Measurements from ENCODE around the gene FITM1.

FITM1 gene

GRCh38 chr14:24130380-24130716 is at the start of gene FITM1:
FITM1 (plus strand) TSS chr14:24130659; CDS start chr14:24131564, 905 bp downstream.
- Mint-ChIP-seq H3K4me1 (ENCODE audit: low read depth) (peaks cover 22% of the 10 kb centered on the region), H3K4me3 (no peak within 1 kb of the TSS), H3K27me3 (no peaks in the 10 kb centered on the region), H3K9me3 (no peaks in the 10 kb centered on the region), H3K27ac (peak within 1 kb of the TSS; percentile 33), H3K36me3 (ENCODE audit: low read depth) (no peaks in the 10 kb centered on the region)

- H3K4me1 Mint-ChIP-seq (ENCODE audit: low read depth) = peaks cover 23% of the 10 kb centered on the region
- no peaks in the 10 kb centered on the region for H3K9me3 Mint-ChIP-seq
- peak overlapping the region; percentile 79 for H3K4me3 Mint-ChIP-seq
- H3K27me3 Mint-ChIP-seq = no peaks in the 10 kb centered on the region
- peak overlapping the region; percentile 66 for H3K27ac Mint-ChIP-seq
- no peaks in the 10 kb centered on the region for H3K36me3 Mint-ChIP-seq (ENCODE audit: low read depth)
Observed at GRCh38 chr14:24080888-24081738, 49.3 kb upstream of the FITM1 start.

GRCh38 chr14:24081739-24082211 is 48.7 kb upstream of the FITM1 start:
- Mint-ChIP-seq H3K27me3 (no peaks in the 10 kb centered on the region), H3K4me1 (ENCODE audit: low read depth) (peaks cover 23% of the 10 kb centered on the region), H3K27ac (no peak overlapping the region), H3K36me3 (ENCODE audit: low read depth) (no peaks in the 10 kb centered on the region), H3K4me3 (peak overlapping the region; percentile 71), H3K9me3 (no peaks in the 10 kb centered on the region)

DNA sequence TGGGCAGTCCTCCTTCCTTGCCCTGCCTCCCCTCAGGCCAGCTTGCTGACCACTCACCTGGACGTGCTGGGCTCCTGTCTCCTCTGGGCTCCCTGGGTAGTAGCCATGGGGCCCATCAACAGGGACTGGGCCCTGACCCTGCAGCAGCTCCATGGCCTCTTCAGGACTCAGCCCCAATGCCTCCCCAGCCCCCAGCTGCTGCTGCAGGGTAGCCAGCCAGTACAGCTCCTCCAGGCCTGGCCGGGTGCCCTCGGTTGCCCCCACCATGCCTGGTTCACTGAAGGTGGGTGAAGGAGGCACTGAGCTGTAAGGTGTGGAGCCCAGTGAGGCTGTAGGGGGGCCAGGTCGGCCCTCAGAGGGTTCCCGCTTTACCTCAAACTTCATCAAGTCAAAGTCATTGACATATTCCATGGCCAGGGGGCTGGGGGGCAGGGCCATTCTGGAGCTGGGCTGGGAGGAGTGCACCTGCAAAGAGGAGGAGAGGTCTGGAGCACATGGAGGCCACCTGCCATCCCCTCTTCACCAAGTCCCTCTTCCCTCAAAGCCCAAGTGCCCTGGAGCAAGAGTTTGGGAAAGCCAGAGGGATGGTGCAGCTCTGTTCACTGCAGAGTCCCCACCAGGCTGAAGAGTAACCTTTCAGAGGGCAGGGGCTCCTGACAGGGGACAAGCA is 47.9 kb upstream of the FITM1 start:
- H3K27ac Mint-ChIP-seq = no peak overlapping the region
- no peaks in the 10 kb centered on the region for H3K9me3 Mint-ChIP-seq
- peaks cover 23% of the 10 kb centered on the region for H3K4me1 Mint-ChIP-seq (ENCODE audit: low read depth)
- peak overlapping the region; percentile 71 for H3K4me3 Mint-ChIP-seq
- H3K36me3 Mint-ChIP-seq (ENCODE audit: low read depth) = no peaks in the 10 kb centered on the region
- no peaks in the 10 kb centered on the region for H3K27me3 Mint-ChIP-seq

- H3K27me3 Mint-ChIP-seq = no peaks in the 10 kb centered on the region
- H3K4me3 Mint-ChIP-seq = no peak overlapping the region
- H3K4me1 Mint-ChIP-seq (ENCODE audit: low read depth) = peaks cover 23% of the 10 kb centered on the region
- H3K36me3 Mint-ChIP-seq (ENCODE audit: low read depth) = no peaks in the 10 kb centered on the region
- H3K9me3 Mint-ChIP-seq = no peaks in the 10 kb centered on the region
- H3K27ac Mint-ChIP-seq = no peak overlapping the region
Observed at GRCh38 chr14:24083462-24083861, 47.0 kb upstream of the FITM1 start.

DNA sequence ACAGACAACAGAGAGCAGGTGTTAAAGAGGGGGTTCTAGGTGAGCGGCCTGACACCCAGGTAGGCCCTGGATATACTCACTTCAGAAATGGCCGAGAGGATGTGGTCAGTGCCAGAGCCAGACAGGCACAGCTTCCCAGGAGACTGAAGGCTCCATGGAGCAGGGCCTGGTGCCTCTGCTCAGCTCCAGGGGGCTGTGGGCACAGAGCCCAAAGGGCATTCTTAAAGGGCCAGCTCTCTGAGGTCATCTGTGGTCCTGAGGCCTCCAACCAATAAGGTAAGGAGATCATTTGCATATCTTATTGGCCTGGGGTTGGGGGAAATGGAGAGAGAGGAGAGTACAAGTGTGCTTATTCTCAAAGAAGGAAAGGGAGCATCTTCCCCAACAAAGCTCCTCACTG is 46.0 kb upstream of the FITM1 start:
- H3K27ac Mint-ChIP-seq = no peak overlapping the region
- no peaks in the 10 kb centered on the region for H3K36me3 Mint-ChIP-seq (ENCODE audit: low read depth)
- no peaks in the 10 kb centered on the region for H3K9me3 Mint-ChIP-seq
- H3K4me1 Mint-ChIP-seq (ENCODE audit: low read depth) = peaks cover 18% of the 10 kb centered on the region
- H3K27me3 Mint-ChIP-seq = no peaks in the 10 kb centered on the region
- no peak overlapping the region for H3K4me3 Mint-ChIP-seq

- H3K4me1 Mint-ChIP-seq (ENCODE audit: low read depth) = peaks cover 14% of the 10 kb centered on the region
- H3K9me3 Mint-ChIP-seq = no peaks in the 10 kb centered on the region
- H3K36me3 Mint-ChIP-seq (ENCODE audit: low read depth) = no peaks in the 10 kb centered on the region
- H3K27me3 Mint-ChIP-seq = no peaks in the 10 kb centered on the region
- no peak overlapping the region for H3K27ac Mint-ChIP-seq
- no peak overlapping the region for H3K4me3 Mint-ChIP-seq
Observed at GRCh38 chr14:24085215-24085614, 45.2 kb upstream of the FITM1 start.

DNA sequence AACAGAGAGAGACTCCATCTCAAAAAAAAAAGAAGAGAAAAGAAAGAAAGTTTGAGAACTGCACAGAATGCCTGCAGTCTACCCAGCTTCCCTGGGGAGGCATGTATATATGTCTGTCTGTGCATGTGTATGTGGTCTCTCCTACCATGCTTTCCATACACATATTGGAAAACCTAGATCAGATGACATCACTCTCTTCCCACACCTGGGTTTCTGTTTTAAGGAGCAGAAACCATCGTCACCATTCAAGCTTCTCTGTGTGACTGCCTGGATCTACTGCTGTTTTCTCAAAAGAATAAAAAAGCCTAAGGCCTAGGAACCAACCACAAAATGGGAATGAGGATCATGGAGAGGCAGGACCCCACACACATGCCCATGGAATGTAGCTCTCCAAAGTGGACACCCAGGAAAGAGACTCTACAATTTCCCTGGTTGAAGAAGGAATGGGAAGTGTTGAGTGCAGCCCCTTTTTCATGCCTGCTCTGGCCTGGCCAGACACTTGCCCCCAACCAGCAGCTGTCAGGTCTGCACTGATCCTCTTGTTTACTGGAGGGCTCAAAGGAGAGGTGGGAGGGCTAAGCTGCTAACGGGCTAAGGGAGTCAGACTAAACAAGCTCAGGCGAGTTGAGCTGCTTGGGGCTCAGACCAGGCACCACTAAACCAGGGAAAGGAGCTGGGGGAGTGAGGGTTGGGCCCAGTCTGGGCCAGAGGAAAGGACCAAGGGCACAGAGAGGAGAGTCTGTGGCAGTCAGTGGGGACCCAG is 44.1 kb upstream of the FITM1 start:
- peaks cover 6% of the 10 kb centered on the region for H3K4me1 Mint-ChIP-seq (ENCODE audit: low read depth)
- H3K27me3 Mint-ChIP-seq = no peaks in the 10 kb centered on the region
- H3K36me3 Mint-ChIP-seq (ENCODE audit: low read depth) = no peaks in the 10 kb centered on the region
- H3K4me3 Mint-ChIP-seq = no peak overlapping the region
- H3K9me3 Mint-ChIP-seq = no peaks in the 10 kb centered on the region
- H3K27ac Mint-ChIP-seq = no peak overlapping the region

GRCh38 chr14:24087004-24087403 is 43.5 kb upstream of the FITM1 start:
- H3K27ac Mint-ChIP-seq = no peak overlapping the region
- H3K4me3 Mint-ChIP-seq = no peak overlapping the region
- H3K27me3 Mint-ChIP-seq = no peaks in the 10 kb centered on the region
- H3K9me3 Mint-ChIP-seq = no peaks in the 10 kb centered on the region
- no peaks in the 10 kb centered on the region for H3K36me3 Mint-ChIP-seq (ENCODE audit: low read depth)
- H3K4me1 Mint-ChIP-seq (ENCODE audit: low read depth) = peaks cover 3% of the 10 kb centered on the region

- Mint-ChIP-seq H3K36me3 (ENCODE audit: low read depth) (no peaks in the 10 kb centered on the region), H3K4me3 (no peak overlapping the region), H3K9me3 (no peaks in the 10 kb centered on the region), H3K4me1 (ENCODE audit: low read depth) (peaks cover 3% of the 10 kb centered on the region), H3K27me3 (no peaks in the 10 kb centered on the region), H3K27ac (no peak overlapping the region)
Observed at GRCh38 chr14:24088095-24088494, 42.4 kb upstream of the FITM1 start.

GRCh38 chr14:24089890-24090289 is 40.6 kb upstream of the FITM1 start:
- Mint-ChIP-seq H3K36me3 (ENCODE audit: low read depth) (peaks cover under 1% of the 10 kb centered on the region), H3K4me3 (no peak overlapping the region), H3K27ac (no peak overlapping the region), H3K9me3 (no peaks in the 10 kb centered on the region), H3K4me1 (ENCODE audit: low read depth) (peaks cover 10% of the 10 kb centered on the region), H3K27me3 (no peaks in the 10 kb centered on the region)

- Mint-ChIP-seq H3K27ac (no peak overlapping the region), H3K4me1 (ENCODE audit: low read depth) (peaks cover 26% of the 10 kb centered on the region), H3K4me3 (no peak overlapping the region), H3K36me3 (ENCODE audit: low read depth) (peaks cover 19% of the 10 kb centered on the region), H3K9me3 (no peaks in the 10 kb centered on the region), H3K27me3 (no peaks in the 10 kb centered on the region)
Observed at GRCh38 chr14:24092110-24092504, 38.4 kb upstream of the FITM1 start.

DNA sequence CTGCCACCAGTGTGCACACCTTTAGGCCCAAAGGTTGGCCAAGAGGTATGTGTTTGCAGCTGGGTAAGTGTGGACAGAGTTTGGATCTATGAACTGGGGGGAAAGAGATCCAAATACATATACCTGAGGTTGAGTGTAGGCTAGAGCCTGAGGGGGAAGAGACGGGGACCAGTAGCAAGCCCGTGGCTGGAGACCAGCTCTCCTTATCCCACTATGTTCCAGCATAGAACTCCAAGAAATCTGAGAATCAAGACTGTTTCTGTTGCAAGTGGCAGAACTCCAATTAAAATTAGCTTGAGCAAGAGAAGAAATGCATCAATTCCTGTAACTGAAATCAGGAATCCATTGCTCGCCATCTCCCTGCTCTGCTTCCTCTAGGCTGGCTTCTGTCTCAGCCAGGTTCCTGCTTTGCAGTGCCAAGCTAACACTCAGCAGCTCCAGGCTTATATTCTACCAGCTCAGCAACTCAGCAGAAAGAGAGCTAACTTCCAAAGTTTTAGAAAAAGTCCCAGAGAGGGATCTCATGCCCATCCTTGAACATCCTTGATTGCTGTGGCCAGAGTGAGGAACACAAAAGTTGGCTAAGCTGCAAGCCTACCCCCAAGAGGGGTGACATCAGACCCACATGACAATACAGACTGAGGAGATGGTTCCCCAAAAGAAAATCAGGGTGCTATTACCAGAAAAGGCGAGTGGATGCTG is 37.8 kb upstream of the FITM1 start:
- peaks cover 26% of the 10 kb centered on the region for H3K4me1 Mint-ChIP-seq (ENCODE audit: low read depth)
- peak overlapping the region; percentile 95 for H3K4me3 Mint-ChIP-seq
- H3K36me3 Mint-ChIP-seq (ENCODE audit: low read depth) = peaks cover 19% of the 10 kb centered on the region
- no peaks in the 10 kb centered on the region for H3K27me3 Mint-ChIP-seq
- no peaks in the 10 kb centered on the region for H3K9me3 Mint-ChIP-seq
- peak overlapping the region; percentile 97 for H3K27ac Mint-ChIP-seq

GRCh38 chr14:24093207-24093900 is 37.1 kb upstream of the FITM1 start:
- Mint-ChIP-seq H3K4me1 (ENCODE audit: low read depth) (peaks cover 26% of the 10 kb centered on the region), H3K4me3 (peak overlapping the region; percentile 95), H3K27ac (peak overlapping the region; percentile 97), H3K27me3 (no peaks in the 10 kb centered on the region), H3K36me3 (ENCODE audit: low read depth) (peaks cover 23% of the 10 kb centered on the region), H3K9me3 (no peaks in the 10 kb centered on the region)
